ENCODE measurements around the gene ZNF385D. TPM values are rescaled to one million over a fixed set of nuclear protein-coding genes. Genes with fewer than 3 reads are reported as not detected.

ZNF385D gene
- total RNA-seq, 1 experiment from 2014 or later, result 13.0 TPM

- H3K36me3 ChIP-seq (ENCODE audit: control insufficient read depth, insufficient read depth, low read length), result no peaks in the 10 kb centered on the region; the same call in 1 of the 2 replicates
- no TSS peak for BruUV-seq (replicated peaks)
- no peaks in the 10 kb centered on the region for H3K9me3 ChIP-seq (ENCODE audit: control insufficient read depth, insufficient read depth, low read depth, low read length)
- ATAC-seq (no peak), DNase-seq (ENCODE audit: low read depth, low spot score) (no peak)
- in situ Hi-C loops (cut with HindIII; ENCODE audit: low pct_unique_long_range_greater_than_20kb, low sequenced_read_pairs) (no loop called here), intact Hi-C loops (cut with micrococcal nuclease; ENCODE audit: unreplicated experiment) (no loop called here)
- no peak overlapping the region for H3K27ac ChIP-seq (ENCODE audit: low read length)
- no peaks in the 10 kb centered on the region for H3K4me1 ChIP-seq (ENCODE audit: control insufficient read depth, insufficient read depth, low read length)
- TF ChIP-seq SIN3A (IDR thresholded peaks at IDR 0.05; ENCODE audit: borderline replicate concordance, insufficient read depth, low read depth, low read length) (no peak), TCF7L2 (IDR thresholded peaks at IDR 0.05; ENCODE audit: low read depth, low read length) (no peak), CTCF (IDR thresholded peaks at IDR 0.05) (no peak), POLR2AphosphoS5 (IDR thresholded peaks at IDR 0.05; ENCODE audit: low read depth, low read length) (no peak), REST (IDR thresholded peaks at IDR 0.05; ENCODE audit: insufficient read depth in 1 of 2, low read depth in 2 of 2, low read length in 1 of 2) (no peak)
- CTCF ChIA-PET, result no interaction called here
- no peaks in the 10 kb centered on the region for H3K27me3 ChIP-seq (ENCODE audit: control insufficient read depth, insufficient read depth, low read length)
- POLR2A ChIA-PET, result no interaction called here
- no peak overlapping the region for H3K4me3 ChIP-seq (ENCODE audit: low read depth in 2 of 2, low read length in 2 of 2)
These were observed 163.1 kb downstream of the ZNF385D start for GRCh38 chr3:21587894-21588293.

GRCh38 chr3:21585216-21585740 lies 165.7 kb downstream of the ZNF385D start:
- intact Hi-C loops (cut with micrococcal nuclease; ENCODE audit: unreplicated experiment) (no loop called here), in situ Hi-C loops (cut with HindIII; ENCODE audit: low pct_unique_long_range_greater_than_20kb, low sequenced_read_pairs) (no loop called here)
- Histone ChIP-seq H3K36me3 (ENCODE audit: control insufficient read depth, insufficient read depth, low read length) (no peaks in the 10 kb centered on the region; the same call in 1 of the 2 replicates), H3K9me3 (ENCODE audit: control insufficient read depth, insufficient read depth, low read depth, low read length) (no peaks in the 10 kb centered on the region), H3K27me3 (ENCODE audit: control insufficient read depth, insufficient read depth, low read length) (no peaks in the 10 kb centered on the region), H3K4me3 (ENCODE audit: low read depth in 2 of 2, low read length in 2 of 2) (no peak overlapping the region), H3K4me1 (ENCODE audit: control insufficient read depth, insufficient read depth, low read length) (no peaks in the 10 kb centered on the region), H3K27ac (ENCODE audit: low read length) (no peak overlapping the region)
- DNase-seq (ENCODE audit: low read depth, low spot score) (no peak), ATAC-seq (no peak)
- BruUV-seq (replicated peaks), result no TSS peak
- ChIA-PET POLR2A (no interaction called here), CTCF (interaction anchor here (0.8 kb wide), 1 partner anchor 421 kb away, joined by 5 read pairs; no protein-coding TSS in a partner anchor)
- TF ChIP-seq POLR2AphosphoS5 (IDR thresholded peaks at IDR 0.05; ENCODE audit: low read depth, low read length), result no peak
- TF ChIP-seq CTCF (IDR thresholded peaks at IDR 0.05), result no peak
- no peak for TF ChIP-seq REST (IDR thresholded peaks at IDR 0.05; ENCODE audit: insufficient read depth in 1 of 2, low read depth in 2 of 2, low read length in 1 of 2)
- no peak for TF ChIP-seq TCF7L2 (IDR thresholded peaks at IDR 0.05; ENCODE audit: low read depth, low read length)
- TF ChIP-seq SIN3A (IDR thresholded peaks at IDR 0.05; ENCODE audit: borderline replicate concordance, insufficient read depth, low read depth, low read length), result no peak
